Measurements from ENCODE around the gene PNLIPRP3. TPM values are rescaled to one million over a fixed set of nuclear protein-coding genes. Genes with fewer than 3 reads are reported as not detected.

PNLIPRP3 gene
- total and polyA plus RNA-seq, 4 experiments from 2014 or later = not detected

- CTCF ChIA-PET (ENCODE audit: partially characterized antibody) = no interaction called here
- no peaks in the 10 kb centered on the region for H3K9me3 ChIP-seq (ENCODE audit: control insufficient read depth in 1 of 2, low read length in 2 of 2)
- DNase-seq = no peak
- no peaks in the 10 kb centered on the region for H3K4me1 ChIP-seq (ENCODE audit: insufficient read depth, low read length)
- no peak overlapping the region for H3K27ac Mint-ChIP-seq
- POLR2A ChIA-PET (ENCODE audit: partially characterized antibody) = no interaction called here
- H3K27me3 Mint-ChIP-seq = no peaks in the 10 kb centered on the region
- H3K9me3 Mint-ChIP-seq = peaks cover 0 to 30% (median 13%) of the 10 kb centered on the region in 8 donors
- H3K4me1 Mint-ChIP-seq = no peaks in the 10 kb centered on the region
- no peak overlapping the region for H3K4me3 Mint-ChIP-seq
- no peak overlapping the region for H3K27ac ChIP-seq (ENCODE audit: low read depth, low read length)
- H3K4me3 ChIP-seq (ENCODE audit: low read length in 2 of 2) = no peak overlapping the region
- H3K27me3 ChIP-seq (ENCODE audit: insufficient read depth, low read length) = no peaks in the 10 kb centered on the region
- H3K36me3 Mint-ChIP-seq = no peaks in the 10 kb centered on the region
- H3K36me3 ChIP-seq (ENCODE audit: insufficient read depth, low read length) = no peaks in the 10 kb centered on the region
- intact Hi-C loops (cut with micrococcal nuclease) = no loop called here
Measured at GRCh38 chr10:116451711-116452337, 24.2 kb downstream of the PNLIPRP3 start.

DNA sequence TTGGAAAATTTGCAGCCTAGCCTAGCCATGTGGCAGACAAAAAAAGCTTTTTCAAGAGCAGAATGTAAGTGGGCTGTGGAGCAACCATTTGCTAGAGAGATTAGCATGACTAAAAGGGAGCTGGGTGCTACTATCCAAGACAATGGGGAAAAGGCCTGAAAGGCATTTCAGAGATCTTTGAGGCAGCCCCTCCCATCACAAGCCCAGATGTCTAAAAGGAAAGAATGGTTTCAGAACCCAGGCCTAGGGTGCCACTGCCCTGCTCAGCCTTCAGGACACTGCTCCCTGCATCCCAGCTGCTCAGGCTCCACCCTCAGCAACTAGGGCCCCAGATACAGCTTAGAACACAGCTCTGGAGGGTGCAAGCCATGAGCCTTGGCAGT is 24.7 kb downstream of the PNLIPRP3 start:
- Histone ChIP-seq H3K36me3 (ENCODE audit: insufficient read depth, low read length) (no peaks in the 10 kb centered on the region), H3K27me3 (ENCODE audit: insufficient read depth, low read length) (no peaks in the 10 kb centered on the region), H3K27ac (ENCODE audit: low read depth, low read length) (no peak overlapping the region), H3K9me3 (ENCODE audit: control insufficient read depth in 1 of 2, low read length in 2 of 2) (no peaks in the 10 kb centered on the region), H3K4me1 (ENCODE audit: insufficient read depth, low read length) (no peaks in the 10 kb centered on the region), H3K4me3 (ENCODE audit: low read length in 2 of 2) (no peak overlapping the region)
- Mint-ChIP-seq H3K4me3 (no peak overlapping the region), H3K4me1 (no peaks in the 10 kb centered on the region), H3K27ac (no peak overlapping the region), H3K36me3 (no peaks in the 10 kb centered on the region), H3K9me3 (peaks cover 0 to 30% (median 13%) of the 10 kb centered on the region in 8 donors), H3K27me3 (no peaks in the 10 kb centered on the region)
- CTCF ChIA-PET (ENCODE audit: partially characterized antibody) = no interaction called here
- POLR2A ChIA-PET (ENCODE audit: partially characterized antibody) = no interaction called here
- intact Hi-C loops (cut with micrococcal nuclease) = no loop called here
- no peak for DNase-seq

GRCh38 chr10:116457488-116457887 is 29.8 kb downstream of the PNLIPRP3 start:
- no peak overlapping the region for H3K4me3 Mint-ChIP-seq
- Histone ChIP-seq H3K36me3 (ENCODE audit: insufficient read depth, low read length) (no peaks in the 10 kb centered on the region), H3K4me1 (ENCODE audit: insufficient read depth, low read length) (no peaks in the 10 kb centered on the region), H3K27ac (ENCODE audit: low read depth, low read length) (no peak overlapping the region), H3K4me3 (ENCODE audit: low read length in 2 of 2) (no peak overlapping the region), H3K9me3 (ENCODE audit: control insufficient read depth in 1 of 2, low read length in 2 of 2) (no peaks in the 10 kb centered on the region), H3K27me3 (ENCODE audit: insufficient read depth, low read length) (no peaks in the 10 kb centered on the region)
- POLR2A ChIA-PET (ENCODE audit: partially characterized antibody) = no interaction called here
- no peak overlapping the region for H3K27ac Mint-ChIP-seq
- H3K27me3 Mint-ChIP-seq = no peaks in the 10 kb centered on the region
- H3K9me3 Mint-ChIP-seq = peaks cover 0 to 9% (median 2%) of the 10 kb centered on the region in 8 donors
- no peaks in the 10 kb centered on the region for H3K4me1 Mint-ChIP-seq
- CTCF ChIA-PET (ENCODE audit: partially characterized antibody) = no interaction called here
- intact Hi-C loops (cut with micrococcal nuclease) = no loop called here
- H3K36me3 Mint-ChIP-seq = no peaks in the 10 kb centered on the region
- no peak for DNase-seq

- DNase-seq = no peak
- Histone ChIP-seq H3K4me3 (ENCODE audit: low read length in 2 of 2) (no peak overlapping the region), H3K27me3 (ENCODE audit: insufficient read depth, low read length) (no peaks in the 10 kb centered on the region), H3K4me1 (ENCODE audit: insufficient read depth, low read length) (no peaks in the 10 kb centered on the region), H3K36me3 (ENCODE audit: insufficient read depth, low read length) (no peaks in the 10 kb centered on the region), H3K9me3 (ENCODE audit: control insufficient read depth in 1 of 2, low read length in 2 of 2) (no peaks in the 10 kb centered on the region), H3K27ac (ENCODE audit: low read depth, low read length) (no peak overlapping the region)
- CTCF ChIA-PET (ENCODE audit: partially characterized antibody) = interaction anchor here (0.8 kb wide), 1 partner anchor 328 kb away, joined by 3 read pairs; no protein-coding TSS in a partner anchor
- H3K4me1 Mint-ChIP-seq = no peaks in the 10 kb centered on the region
- POLR2A ChIA-PET (ENCODE audit: partially characterized antibody) = no interaction called here
- peaks cover 0 to 2% (median 0%) of the 10 kb centered on the region in 8 donors for H3K9me3 Mint-ChIP-seq
- intact Hi-C loops (cut with micrococcal nuclease) = no loop called here
- H3K27ac Mint-ChIP-seq = no peak overlapping the region
- no peaks in the 10 kb centered on the region for H3K27me3 Mint-ChIP-seq
- no peaks in the 10 kb centered on the region for H3K36me3 Mint-ChIP-seq
- no peak overlapping the region for H3K4me3 Mint-ChIP-seq
Measured at GRCh38 chr10:116460219-116460618, 32.6 kb downstream of the PNLIPRP3 start.

GRCh38 chr10:116461680-116462079 is 34.0 kb downstream of the PNLIPRP3 start:
- intact Hi-C loops (cut with micrococcal nuclease) = no loop called here
- Mint-ChIP-seq H3K36me3 (no peaks in the 10 kb centered on the region), H3K4me3 (no peak overlapping the region), H3K27me3 (no peaks in the 10 kb centered on the region), H3K27ac (no peak overlapping the region), H3K9me3 (peaks cover 0 to 2% (median 0%) of the 10 kb centered on the region in 8 donors), H3K4me1 (no peaks in the 10 kb centered on the region)
- H3K27me3 ChIP-seq (ENCODE audit: insufficient read depth, low read length) = no peaks in the 10 kb centered on the region
- no peak overlapping the region for H3K27ac ChIP-seq (ENCODE audit: low read depth, low read length)
- POLR2A ChIA-PET (ENCODE audit: partially characterized antibody) = no interaction called here
- no peaks in the 10 kb centered on the region for H3K4me1 ChIP-seq (ENCODE audit: insufficient read depth, low read length)
- H3K36me3 ChIP-seq (ENCODE audit: insufficient read depth, low read length) = no peaks in the 10 kb centered on the region
- H3K4me3 ChIP-seq (ENCODE audit: low read length in 2 of 2) = no peak overlapping the region
- DNase-seq = no peak
- no peaks in the 10 kb centered on the region for H3K9me3 ChIP-seq (ENCODE audit: control insufficient read depth in 1 of 2, low read length in 2 of 2)
- CTCF ChIA-PET (ENCODE audit: partially characterized antibody) = no interaction called here

DNA sequence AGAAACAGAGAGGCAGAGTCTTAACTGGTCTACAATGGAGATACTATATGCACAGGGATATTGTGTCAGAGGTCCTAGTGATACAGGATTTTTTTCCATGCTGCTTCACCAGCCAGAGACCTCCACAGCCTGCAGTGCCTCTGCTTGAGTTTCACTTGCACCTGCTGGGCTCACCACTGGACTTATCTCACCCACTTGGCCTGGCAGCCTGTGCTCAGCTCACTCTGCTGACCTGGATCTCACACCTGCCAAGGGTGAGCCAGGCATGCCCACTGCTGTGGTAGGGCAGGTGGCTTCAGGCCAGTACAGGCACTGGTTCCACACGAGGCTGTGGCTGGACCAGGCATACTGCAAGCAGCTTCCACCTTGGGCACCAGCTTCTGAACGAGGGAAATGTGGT is 36.6 kb downstream of the PNLIPRP3 start:
- Mint-ChIP-seq H3K4me3 (no peak overlapping the region), H3K27ac (no peak overlapping the region), H3K36me3 (no peaks in the 10 kb centered on the region), H3K9me3 (peaks cover 0 to 5% (median under 1%) of the 10 kb centered on the region in 8 donors), H3K4me1 (no peaks in the 10 kb centered on the region), H3K27me3 (no peaks in the 10 kb centered on the region)
- intact Hi-C loops (cut with micrococcal nuclease) = no loop called here
- H3K4me3 ChIP-seq (ENCODE audit: low read length in 2 of 2) = no peak overlapping the region
- no peak for DNase-seq
- no peaks in the 10 kb centered on the region for H3K9me3 ChIP-seq (ENCODE audit: control insufficient read depth in 1 of 2, low read length in 2 of 2)
- no peaks in the 10 kb centered on the region for H3K27me3 ChIP-seq (ENCODE audit: insufficient read depth, low read length)
- CTCF ChIA-PET (ENCODE audit: partially characterized antibody) = no interaction called here
- POLR2A ChIA-PET (ENCODE audit: partially characterized antibody) = no interaction called here
- no peaks in the 10 kb centered on the region for H3K36me3 ChIP-seq (ENCODE audit: insufficient read depth, low read length)
- H3K4me1 ChIP-seq (ENCODE audit: insufficient read depth, low read length) = no peaks in the 10 kb centered on the region
- H3K27ac ChIP-seq (ENCODE audit: low read depth, low read length) = no peak overlapping the region

- H3K27ac Mint-ChIP-seq = no peak overlapping the region
- no peak overlapping the region for H3K4me3 Mint-ChIP-seq
- POLR2A ChIA-PET (ENCODE audit: partially characterized antibody) = no interaction called here
- Histone ChIP-seq H3K27ac (ENCODE audit: low read depth, low read length) (no peak overlapping the region), H3K27me3 (ENCODE audit: insufficient read depth, low read length) (no peaks in the 10 kb centered on the region), H3K9me3 (ENCODE audit: control insufficient read depth in 1 of 2, low read length in 2 of 2) (no peaks in the 10 kb centered on the region), H3K36me3 (ENCODE audit: insufficient read depth, low read length) (no peaks in the 10 kb centered on the region), H3K4me1 (ENCODE audit: insufficient read depth, low read length) (no peaks in the 10 kb centered on the region), H3K4me3 (ENCODE audit: low read length in 2 of 2) (no peak overlapping the region)
- CTCF ChIA-PET (ENCODE audit: partially characterized antibody) = no interaction called here
- intact Hi-C loops (cut with micrococcal nuclease) = no loop called here
- no peaks in the 10 kb centered on the region for H3K36me3 Mint-ChIP-seq
- peaks cover 0 to 5% (median under 1%) of the 10 kb centered on the region in 8 donors for H3K9me3 Mint-ChIP-seq
- DNase-seq = no peak
- H3K27me3 Mint-ChIP-seq = peaks cover 0 to 3% of the 10 kb centered on the region in 2 donors
- H3K4me1 Mint-ChIP-seq = no peaks in the 10 kb centered on the region
Measured at GRCh38 chr10:116465546-116465945, 37.9 kb downstream of the PNLIPRP3 start.

Data from CD4-positive, alpha-beta memory T cell (primary cell).